OCI-LY1 (cell line): ENCODE results near the gene PXMP4.

Source experiments
- H2AFZ ChIP-seq: fragments of 200-600 bp; sonication (generic), shearing (Covaris generic); 2 replicates; pipeline ENCODE4 v1.6.0; 2014; ENCODE audit warnings: antibody characterized with exemption, mild to moderate bottlenecking, low read length
- H3F3A ChIP-seq: fragments of 200-600 bp; sonication (generic), shearing (Covaris generic); 2 replicates; pipeline ENCODE4 v1.6.0; 2014; ENCODE audit warnings: mild to moderate bottlenecking, antibody characterized with exemption, low read length, moderate library complexity; ENCODE audit not compliant: insufficient read depth
- H3K27ac ChIP-seq: fragments of 200-600 bp; sonication (generic); 2 replicates; pipeline ENCODE4 v1.5.1; 2014; ENCODE audit warnings: low read length, mixed run types, mild to moderate bottlenecking, low read depth; ENCODE audit not compliant: poor library complexity, severe bottlenecking
- H3K27me3 ChIP-seq: fragments of 200-600 bp; sonication (generic); 2 replicates; pipeline ENCODE4 v1.6.0; 2014; ENCODE audit warnings: antibody characterized with exemption, mild to moderate bottlenecking, low read length, moderate library complexity; ENCODE audit not compliant: insufficient read depth
- H3K36me3 ChIP-seq: fragments of 200-600 bp; sonication (generic); 2 replicates; pipeline ENCODE4 v1.6.1; 2014; ENCODE audit warnings: mild to moderate bottlenecking, antibody characterized with exemption, low read length, moderate library complexity, mixed read lengths; ENCODE audit not compliant: insufficient read depth
- H3K4me1 ChIP-seq: fragments of 200-600 bp; sonication (generic); 2 replicates; pipeline ENCODE4 v1.5.1; 2014; ENCODE audit warnings: mild to moderate bottlenecking, low read length, moderate library complexity; ENCODE audit not compliant: insufficient read depth, severe bottlenecking
- H3K4me2 ChIP-seq: fragments of 200-600 bp; sonication (generic), shearing (Covaris generic); 2 replicates; pipeline ENCODE4 v1.6.1; 2014; ENCODE audit warnings: low read length
- H3K4me3 ChIP-seq: fragments of 200-600 bp; sonication (generic); 2 replicates; pipeline ENCODE4 v1.5.1; 2014; ENCODE audit warnings: low read length, low read depth, mild to moderate bottlenecking, mixed read lengths; ENCODE audit not compliant: poor library complexity, severe bottlenecking
- H3K79me2 ChIP-seq: fragments of 200-600 bp; shearing (Covaris generic); 2 replicates; pipeline ENCODE4 v1.6.1; 2016; ENCODE audit warnings: mixed run types, low read length, mixed read lengths; ENCODE audit not compliant: insufficient read depth
- H3K9ac ChIP-seq: fragments of 200-600 bp; sonication (generic), shearing (Covaris generic); 2 replicates; pipeline ENCODE4 v1.6.1; 2014; ENCODE audit warnings: mild to moderate bottlenecking, low read length, mixed read lengths
- H3K9me2 ChIP-seq: fragments of 200-600 bp; sonication (generic), shearing (Covaris generic); 2 replicates; pipeline ENCODE4 v1.6.1; 2014; ENCODE audit warnings: low read depth, mild to moderate bottlenecking, low read length, mixed read lengths
- H3K9me3 ChIP-seq: fragments of 200-600 bp; shearing (Covaris generic); 2 replicates; pipeline ENCODE4 v1.6.1; 2014; ENCODE audit warnings: low read length, mixed read lengths
- H4K20me1 ChIP-seq: fragments of 200-600 bp; sonication (generic), shearing (Covaris generic); 2 replicates; pipeline ENCODE4 v1.6.0; 2016; ENCODE audit warnings: mild to moderate bottlenecking, low read length; ENCODE audit not compliant: insufficient read depth
- EZH2 ChIP-seq: fragments of 200-600 bp; sonication (generic), shearing (Covaris generic); IDR thresholded peaks from 2 replicates; pipeline ENCODE4 v1.8.0; 2017; ENCODE audit warnings: borderline replicate concordance, mixed run types, mild to moderate bottlenecking, antibody characterized with exemption, low read length, moderate library complexity, mixed read lengths
- TF ChIP-seq, protein P1 (sequence below): fragments of 200-600 bp; sonication (generic), shearing (Covaris generic); IDR thresholded peaks from 2 replicates; pipeline ENCODE4 v1.5.1; 2017; ENCODE audit warnings: mild to moderate bottlenecking, antibody characterized with exemption, low read length, moderate library complexity, mixed read lengths

PXMP4 gene

DNA sequence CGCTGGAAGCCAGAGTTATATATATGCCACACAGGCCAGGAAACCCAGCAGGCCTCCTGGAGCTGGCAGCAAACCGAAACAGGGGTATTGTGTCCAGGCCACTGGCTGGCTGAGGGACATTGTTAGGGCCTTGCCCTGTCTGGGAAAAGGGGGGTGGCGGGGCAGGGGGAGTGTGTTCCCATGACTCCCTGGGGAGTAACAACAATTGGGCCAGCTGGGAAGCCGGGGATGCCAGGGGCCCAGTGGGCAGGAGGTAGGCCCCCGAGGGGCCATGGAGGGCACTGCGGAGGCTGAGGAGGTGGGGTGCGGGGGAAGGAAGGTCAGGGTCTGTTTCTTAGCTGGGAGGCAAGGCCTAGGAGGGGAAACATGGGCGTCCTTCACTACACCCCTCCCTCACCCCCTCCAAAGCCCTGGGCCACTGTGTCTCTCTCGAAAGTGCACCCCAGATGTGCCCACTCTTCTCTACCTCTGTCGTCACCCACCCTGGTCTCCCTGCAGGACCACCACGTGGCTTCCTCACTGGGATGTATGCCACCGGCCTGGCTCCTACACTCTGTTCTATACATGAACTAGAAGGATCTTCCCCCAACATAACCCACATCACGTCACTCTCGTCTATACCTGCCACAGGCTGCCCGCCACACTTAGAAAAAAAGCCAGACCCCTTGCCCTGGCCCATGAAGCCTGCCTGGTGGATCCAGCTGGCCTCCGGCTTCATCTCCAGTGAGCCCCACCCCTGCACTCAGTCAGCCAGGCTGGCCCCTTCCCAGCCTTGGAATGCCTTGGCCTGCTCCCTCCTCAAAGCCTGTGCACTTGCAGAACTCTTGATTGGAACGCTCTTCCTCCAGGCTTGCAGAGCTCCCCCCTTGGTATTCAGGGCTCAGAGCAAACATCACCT lies 26.1 kb downstream of the PXMP4 start:
- Histone ChIP-seq H3K27ac (peak overlapping the region; percentile 76), H3K4me1 (peaks cover 44% of the 10 kb centered on the region), H2AFZ (0 out of 2 replicates have a peak overlapping the region, but pooled peaks have one; percentile 48), H3F3A (no peaks in the 10 kb centered on the region), H3K9ac (peak overlapping the region; percentile 31; the same call in 1 of the 2 replicates), H3K79me2 (no peaks in the 10 kb centered on the region), H3K4me3 (no peak overlapping the region), H3K9me3 (no peaks in the 10 kb centered on the region), H4K20me1 (no peaks in the 10 kb centered on the region), H3K27me3 (no peaks in the 10 kb centered on the region), H3K36me3 (no peaks in the 10 kb centered on the region), H3K9me2 (no peaks in the 10 kb centered on the region), H3K4me2 (no peak overlapping the region)
- no peak for TF ChIP-seq EZH2

DNA sequence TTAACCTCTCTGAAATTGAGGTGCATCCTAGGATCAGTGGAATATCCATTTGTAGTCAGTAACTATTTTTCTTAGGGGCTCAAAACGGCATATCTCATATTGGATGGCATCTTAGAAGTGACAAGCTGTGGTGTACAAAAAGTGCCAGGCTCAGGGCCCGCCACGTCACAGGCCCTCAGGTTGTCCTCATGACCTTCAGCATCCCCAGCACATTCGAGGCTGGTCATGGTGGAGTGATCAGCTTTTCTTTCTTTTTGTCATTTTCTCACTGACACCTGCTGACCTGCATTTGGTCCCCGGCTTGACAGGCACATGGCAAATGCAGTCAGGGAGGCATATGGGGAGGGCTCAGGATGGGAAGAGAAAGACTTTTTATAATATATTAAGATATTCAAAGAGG lies 26.8 kb downstream of the PXMP4 start:
- Histone ChIP-seq H4K20me1 (no peaks in the 10 kb centered on the region), H3K9me3 (no peaks in the 10 kb centered on the region), H3F3A (no peaks in the 10 kb centered on the region), H2AFZ (0 out of 2 replicates have a peak overlapping the region, but pooled peaks have one; percentile 48), H3K27me3 (no peaks in the 10 kb centered on the region), H3K4me1 (peaks cover 51% of the 10 kb centered on the region), H3K27ac (peak overlapping the region; percentile 76), H3K4me2 (no peak overlapping the region), H3K9ac (peak overlapping the region; percentile 31; the same call in 1 of the 2 replicates), H3K4me3 (no peak overlapping the region), H3K79me2 (no peaks in the 10 kb centered on the region), H3K9me2 (no peaks in the 10 kb centered on the region), H3K36me3 (no peaks in the 10 kb centered on the region)
- no peak for TF ChIP-seq EZH2
- TF ChIP-seq, protein P1, sequence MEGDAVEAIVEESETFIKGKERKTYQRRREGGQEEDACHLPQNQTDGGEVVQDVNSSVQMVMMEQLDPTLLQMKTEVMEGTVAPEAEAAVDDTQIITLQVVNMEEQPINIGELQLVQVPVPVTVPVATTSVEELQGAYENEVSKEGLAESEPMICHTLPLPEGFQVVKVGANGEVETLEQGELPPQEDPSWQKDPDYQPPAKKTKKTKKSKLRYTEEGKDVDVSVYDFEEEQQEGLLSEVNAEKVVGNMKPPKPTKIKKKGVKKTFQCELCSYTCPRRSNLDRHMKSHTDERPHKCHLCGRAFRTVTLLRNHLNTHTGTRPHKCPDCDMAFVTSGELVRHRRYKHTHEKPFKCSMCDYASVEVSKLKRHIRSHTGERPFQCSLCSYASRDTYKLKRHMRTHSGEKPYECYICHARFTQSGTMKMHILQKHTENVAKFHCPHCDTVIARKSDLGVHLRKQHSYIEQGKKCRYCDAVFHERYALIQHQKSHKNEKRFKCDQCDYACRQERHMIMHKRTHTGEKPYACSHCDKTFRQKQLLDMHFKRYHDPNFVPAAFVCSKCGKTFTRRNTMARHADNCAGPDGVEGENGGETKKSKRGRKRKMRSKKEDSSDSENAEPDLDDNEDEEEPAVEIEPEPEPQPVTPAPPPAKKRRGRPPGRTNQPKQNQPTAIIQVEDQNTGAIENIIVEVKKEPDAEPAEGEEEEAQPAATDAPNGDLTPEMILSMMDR, result no peak

DNA sequence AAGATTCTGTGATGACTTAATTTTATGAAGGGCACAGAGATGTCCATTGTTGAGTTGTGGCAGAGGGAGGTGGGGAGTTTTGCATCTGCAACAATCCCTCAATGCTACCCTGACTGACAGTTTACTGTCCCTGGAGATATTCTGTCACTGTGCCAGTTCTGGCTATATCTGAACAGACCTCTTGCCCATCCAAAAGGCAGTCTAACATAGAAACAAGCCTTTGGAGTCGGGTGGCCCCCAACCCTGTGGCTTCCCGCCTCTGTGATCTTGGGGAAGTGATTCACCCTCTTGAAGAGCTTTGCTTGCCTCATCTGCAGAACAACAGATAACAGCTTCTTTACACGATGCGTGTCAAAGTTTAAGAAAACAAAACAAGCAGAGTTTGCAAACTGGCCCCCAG lies 30.1 kb downstream of the PXMP4 start:
- no peaks in the 10 kb centered on the region for H3K9me2 ChIP-seq
- no peak overlapping the region for H3K4me3 ChIP-seq
- H2AFZ ChIP-seq, result 0 out of 2 replicates have a peak overlapping the region, but pooled peaks have one; percentile 46
- H3K4me2 ChIP-seq, result peak overlapping the region; percentile 35; the same call in 1 of the 2 replicates
- H4K20me1 ChIP-seq, result no peaks in the 10 kb centered on the region
- no peaks in the 10 kb centered on the region for H3F3A ChIP-seq
- H3K9ac ChIP-seq, result peak overlapping the region; percentile 31
- peaks cover 2% of the 10 kb centered on the region for H3K79me2 ChIP-seq
- H3K36me3 ChIP-seq, result no peaks in the 10 kb centered on the region
- H3K27me3 ChIP-seq, result no peaks in the 10 kb centered on the region
- TF ChIP-seq EZH2, result no peak
- TF ChIP-seq, protein P1, result no peak
- H3K9me3 ChIP-seq, result no peaks in the 10 kb centered on the region
- H3K27ac ChIP-seq, result peak overlapping the region; percentile 81
- peaks cover 64% of the 10 kb centered on the region for H3K4me1 ChIP-seq
